HepG2 (cell line): ENCODE measurements around the gene DIP2C. TPM values are rescaled to one million over a fixed set of nuclear protein-coding genes. Genes with fewer than 3 reads are reported as not detected.

Source experiments
- ATAC-seq: fragments of 200-7000 bp; cut with Tn5 transposase; 3 replicates; pipeline ENCODE4 v1.9.1; 2020; ENCODE audit warnings: mild to moderate bottlenecking, moderate library complexity
- BruUV-seq: library from RNA; stranded (reverse); fragments of 400-500 nt; replicated peaks from 2 replicates; lab custom pipeline; 2021; lab: Mats Ljungman, UMichigan
- CTCF ChIA-PET: fragments of 300-600 bp; formaldehyde crosslinking; extraction: SDS; loops from one replicate; lab custom pipeline; 2021; ENCODE audit warnings: low total read pairs, inconsistent platforms, low intra/inter-chr PET ratio; lab: Yijun Ruan, JAX
- POLR2A ChIA-PET: fragments of 350-600 bp; sonication (Branson Sonifier 250); formaldehyde crosslinking; loops from one replicate; lab custom pipeline; 2020; ENCODE audit warnings: antibody characterized with exemption, inconsistent platforms; lab: Yijun Ruan, JAX
- DNase-seq: peaks from one replicate; pipeline ENCODE4 v3.0.0-alpha.2; 2015; ENCODE audit warnings: low spot score
- FAIRE-seq: peaks from 3 replicates; lab custom pipeline; 2011; peaks lifted over from hg19 to GRCh38; lab: Jason Lieb, UNC
- H2AFZ ChIP-seq: one replicate; pipeline ENCODE4 v1.6.1; 2011; ENCODE audit warnings: low read length, inconsistent platforms
- H3K27ac ChIP-seq: fragments of 300-600 bp; 3 replicates; pipeline ENCODE4 v1.8.0; 2011; ENCODE audit warnings: mixed run types, mild to moderate bottlenecking, mixed read lengths, low read length, inconsistent platforms; ENCODE audit not compliant: insufficient read depth; ENCODE audit errors: extremely low read length
- H3K27me3 ChIP-seq, 2 experiments: fragments of 200-600 bp in 1 of 2; 2 replicates in 1 of 2; 3 replicates in 1 of 2; pipeline versions ENCODE4 v1.6.0 to v1.8.0; 2011; ENCODE audit warnings: low read length in 2 of 2, mild to moderate bottlenecking in 2 of 2, moderate library complexity in 2 of 2, inconsistent platforms in 1 of 2; ENCODE audit not compliant: insufficient read depth in 2 of 2, control insufficient read depth in 1 of 2
- H3K36me3 ChIP-seq, 2 experiments: fragments of 200-600 bp in 1 of 2; replicated peaks in 1 of 2; 2 replicates in 1 of 2; 3 replicates in 1 of 2; pipeline versions ENCODE4 v1.5.1 to v1.8.0; 2011; ENCODE audit warnings: low read length in 2 of 2, inconsistent platforms in 1 of 2; ENCODE audit not compliant: insufficient read depth in 2 of 2, control insufficient read depth in 1 of 2
- H3K4me1 ChIP-seq: 2 replicates; pipeline ENCODE4 v1.5.1; 2012; ENCODE audit warnings: low read length, inconsistent platforms; ENCODE audit not compliant: insufficient read depth
- H3K4me2 ChIP-seq: 2 replicates; pipeline ENCODE4 v1.6.0; 2011; ENCODE audit warnings: low read depth, low read length, inconsistent platforms
- H3K4me3 ChIP-seq, 3 experiments: fragments of 200-600 bp in 1 of 3; sonication (generic), shearing (Covaris generic) in 1 of 3; replicated peaks in 1 of 3; 2 replicates each; pipeline ENCODE4 v1.5.1; 2011 to 2016; ENCODE audit warnings: low read length in 3 of 3, inconsistent platforms in 2 of 3, low read depth in 2 of 3, mild to moderate bottlenecking in 2 of 3, control low read depth in 1 of 3, mixed read lengths in 1 of 3; ENCODE audit not compliant: insufficient read depth in 1 of 3
- H3K79me2 ChIP-seq: one replicate; pipeline ENCODE4 v1.6.1; 2011; ENCODE audit warnings: low read length, inconsistent platforms; ENCODE audit not compliant: insufficient read depth
- H3K9ac ChIP-seq: 2 replicates; pipeline ENCODE4 v1.6.0; 2011; ENCODE audit warnings: mild to moderate bottlenecking, low read depth, low read length, inconsistent platforms; ENCODE audit not compliant: insufficient read depth
- H3K9me3 ChIP-seq: 2 replicates; pipeline ENCODE4 v1.5.1; 2012; ENCODE audit warnings: mild to moderate bottlenecking, low read length
- H4K20me1 ChIP-seq: 2 replicates; pipeline ENCODE4 v1.6.0; 2011; ENCODE audit warnings: inconsistent platforms, mild to moderate bottlenecking, low read length, moderate library complexity; ENCODE audit not compliant: insufficient read depth
- BRD4 ChIP-seq: sonication (generic); formaldehyde crosslinking; IDR thresholded peaks from 2 replicates; pipeline ENCODE4 v1.4.0; 2020; ENCODE audit warnings: missing genetic modification reagents
- CHCHD3 ChIP-seq: sonication (generic); formaldehyde crosslinking; IDR thresholded peaks from 2 replicates; pipeline ENCODE4 v1.8.0; 2022; ENCODE audit warnings: mild to moderate bottlenecking, missing genetic modification reagents, moderate library complexity
- FOSL1 ChIP-seq: sonication (generic); formaldehyde crosslinking; IDR thresholded peaks from 2 replicates; pipeline ENCODE4 v1.9.0; 2021; ENCODE audit warnings: missing genetic modification reagents, borderline replicate concordance
- HOXA5 ChIP-seq: sonication (generic); formaldehyde crosslinking; IDR thresholded peaks from 2 replicates; pipeline ENCODE4 v1.4.0; 2020; ENCODE audit warnings: missing genetic modification reagents
- KDM6A ChIP-seq: IDR thresholded peaks from 2 replicates; pipeline ENCODE4 v1.6.1; 2016; ENCODE audit warnings: low read depth
- PRDM15 ChIP-seq: sonication (generic); formaldehyde crosslinking; IDR thresholded peaks from 2 replicates; pipeline ENCODE4 v1.4.0; 2020; ENCODE audit warnings: missing genetic modification reagents
- RAD21 ChIP-seq: fragments of 450-650 bp; formaldehyde crosslinking; IDR thresholded peaks from 2 replicates; pipeline ENCODE4 v1.5.0; 2020; ENCODE audit warnings: mild to moderate bottlenecking
- ZBTB10 ChIP-seq: sonication (generic); formaldehyde crosslinking; IDR thresholded peaks from 2 replicates; pipeline ENCODE4 v1.4.0; 2020; ENCODE audit warnings: missing genetic modification reagents, borderline replicate concordance
- ZNF768 ChIP-seq: sonication (generic); formaldehyde crosslinking; IDR thresholded peaks from 2 replicates; pipeline ENCODE4 v1.4.0; 2020; ENCODE audit warnings: missing genetic modification reagents
- WGBS: methylation state at CpG from one replicate; pipeline ENCODE4 v1.1.6; 2017; ENCODE audit warnings: low lambda C conversion rate; 5-methylcytosine and 5-hydroxymethylcytosine counted together
- in situ Hi-C: cut with HindIII; loops from 2 replicates; pipeline ENCODE4 v1.10.0; 2017; ENCODE audit warnings: low pct_unique_long_range_greater_than_20kb; ENCODE audit not compliant: extremely low pct_ligation_motif_present
- intact Hi-C: fragments of 100-400 bp; cut with micrococcal nuclease; formaldehyde crosslinking; loops from one replicate; pipeline ENCODE4 v1.10.0; 2022; ENCODE audit not compliant: unreplicated experiment
- polyA plus RNA-seq, 8 experiments: library from polyadenylated mRNA; depleted of rRNA in 3 of 8; stranded (reverse) in 7 of 8; unstranded in 1 of 8; fragments of >200 nt; fragmentation: Illumina TruSeq in 4 of 8; extraction: Trizol in 4 of 8; gene quantifications; 2 replicates each; pipeline versions ENCODE4 v1.2.1 to v1.2.3, GENCODE V29; 2011 to 2016; ENCODE audit warnings: low read depth in 4 of 8, missing spikeins in 1 of 8, mixed read lengths in 1 of 8; ENCODE audit not compliant: insufficient read depth in 1 of 8
- total RNA-seq, 5 experiments: library from RNA; depleted of rRNA; stranded (reverse); fragments of >200 nt; fragmentation: Illumina TruSeq; extraction: Trizol; gene quantifications; 2 replicates each; pipeline ENCODE4 v1.2.3, GENCODE V29; 2016; ENCODE audit warnings: low read depth in 1 of 5
- TF ChIP-seq, protein P1 (sequence below): sonication (generic); formaldehyde crosslinking; IDR thresholded peaks from 2 replicates; pipeline ENCODE4 v1.4.0; 2020; ENCODE audit warnings: low read depth, missing genetic modification reagents
- TF ChIP-seq, protein P2 (sequence below): sonication (generic); formaldehyde crosslinking; IDR thresholded peaks from 2 replicates; pipeline ENCODE4 v1.9.0; 2022; ENCODE audit warnings: low read depth, missing genetic modification reagents

Gene DIP2C
- total and polyA plus RNA-seq, 2 of the 13 experiments (the other 11 are each of a cell fraction or from before 2014, with no cell fraction given), result 2.2 to 2.7 TPM

DNA sequence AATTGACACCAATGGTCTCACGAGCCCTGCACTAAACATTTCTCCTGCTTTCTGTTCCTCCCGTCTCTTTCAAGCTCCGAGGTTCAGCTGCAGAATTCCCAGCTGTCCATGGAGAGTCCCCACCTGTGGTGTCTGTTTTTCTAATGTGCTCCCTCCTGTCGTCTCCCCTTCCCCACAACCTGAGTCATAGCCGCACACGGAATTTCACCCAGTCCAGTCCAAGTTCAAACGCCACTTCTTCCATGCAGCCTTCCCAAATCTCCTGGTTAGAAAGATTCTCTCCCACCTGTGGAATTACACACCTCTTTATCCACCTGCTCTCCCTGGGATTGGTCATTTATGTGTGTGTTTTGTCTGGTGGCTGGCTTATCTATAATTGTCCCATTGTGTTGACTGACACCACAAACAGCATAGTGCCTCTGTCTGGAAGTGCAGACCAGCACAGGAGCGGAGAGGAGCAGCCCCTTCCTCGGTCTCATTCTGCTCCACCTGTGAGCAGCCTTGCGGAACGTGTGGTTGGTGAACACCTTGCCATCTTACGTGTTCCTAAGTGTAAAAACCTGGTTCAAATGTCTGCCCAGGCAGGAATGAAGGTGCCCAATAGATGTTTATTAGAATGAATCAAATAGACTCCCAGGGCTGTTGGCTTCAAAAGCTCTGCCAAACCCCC lies 3.3 kb upstream of the DIP2C start:
- H3K27ac ChIP-seq, result no peak overlapping the region
- H3K4me3 ChIP-seq, result no peak overlapping the region
- POLR2A ChIA-PET, result no interaction called here
- H3K4me1 ChIP-seq, result peaks cover 27% of the 10 kb centered on the region
- peaks cover 8 to 44% of the 10 kb centered on the region in 2 experiments for H3K27me3 ChIP-seq
- WGBS, result 45% methylated on average over 12 of the region's 12 CpGs
- H3K36me3 ChIP-seq, result no peaks in the 10 kb centered on the region
- no peak for FAIRE-seq
- no peak overlapping the region for H2AFZ ChIP-seq
- intact Hi-C loops (no loop called here), in situ Hi-C loops (no loop called here)
- peak overlapping the region; percentile 1; the same call in 1 of the 2 replicates for H3K4me2 ChIP-seq
- H3K79me2 ChIP-seq, result peaks cover 5% of the 10 kb centered on the region
- no peak overlapping the region for H3K9ac ChIP-seq
- peaks cover 4% of the 10 kb centered on the region; the same call in 1 of the 2 replicates for H4K20me1 ChIP-seq
- CTCF ChIA-PET, result no interaction called here
- no peaks in the 10 kb centered on the region for H3K9me3 ChIP-seq
- ATAC-seq, result no peak
- BruUV-seq, result no TSS peak
- no peak for DNase-seq
- peak; percentile 84 for TF ChIP-seq ZNF768
- no peak for TF ChIP-seq FOSL1
- TF ChIP-seq CHCHD3 (CRISPR knock-in tag), result no peak
- no peak for TF ChIP-seq RAD21 (CRISPR knock-in tag)
- TF ChIP-seq BRD4 (CRISPR knock-in tag), result no peak
- TF ChIP-seq PRDM15, result peak; percentile 81
- TF ChIP-seq KDM6A (CRISPR knock-in tag), result no peak
- TF ChIP-seq, protein P1, sequence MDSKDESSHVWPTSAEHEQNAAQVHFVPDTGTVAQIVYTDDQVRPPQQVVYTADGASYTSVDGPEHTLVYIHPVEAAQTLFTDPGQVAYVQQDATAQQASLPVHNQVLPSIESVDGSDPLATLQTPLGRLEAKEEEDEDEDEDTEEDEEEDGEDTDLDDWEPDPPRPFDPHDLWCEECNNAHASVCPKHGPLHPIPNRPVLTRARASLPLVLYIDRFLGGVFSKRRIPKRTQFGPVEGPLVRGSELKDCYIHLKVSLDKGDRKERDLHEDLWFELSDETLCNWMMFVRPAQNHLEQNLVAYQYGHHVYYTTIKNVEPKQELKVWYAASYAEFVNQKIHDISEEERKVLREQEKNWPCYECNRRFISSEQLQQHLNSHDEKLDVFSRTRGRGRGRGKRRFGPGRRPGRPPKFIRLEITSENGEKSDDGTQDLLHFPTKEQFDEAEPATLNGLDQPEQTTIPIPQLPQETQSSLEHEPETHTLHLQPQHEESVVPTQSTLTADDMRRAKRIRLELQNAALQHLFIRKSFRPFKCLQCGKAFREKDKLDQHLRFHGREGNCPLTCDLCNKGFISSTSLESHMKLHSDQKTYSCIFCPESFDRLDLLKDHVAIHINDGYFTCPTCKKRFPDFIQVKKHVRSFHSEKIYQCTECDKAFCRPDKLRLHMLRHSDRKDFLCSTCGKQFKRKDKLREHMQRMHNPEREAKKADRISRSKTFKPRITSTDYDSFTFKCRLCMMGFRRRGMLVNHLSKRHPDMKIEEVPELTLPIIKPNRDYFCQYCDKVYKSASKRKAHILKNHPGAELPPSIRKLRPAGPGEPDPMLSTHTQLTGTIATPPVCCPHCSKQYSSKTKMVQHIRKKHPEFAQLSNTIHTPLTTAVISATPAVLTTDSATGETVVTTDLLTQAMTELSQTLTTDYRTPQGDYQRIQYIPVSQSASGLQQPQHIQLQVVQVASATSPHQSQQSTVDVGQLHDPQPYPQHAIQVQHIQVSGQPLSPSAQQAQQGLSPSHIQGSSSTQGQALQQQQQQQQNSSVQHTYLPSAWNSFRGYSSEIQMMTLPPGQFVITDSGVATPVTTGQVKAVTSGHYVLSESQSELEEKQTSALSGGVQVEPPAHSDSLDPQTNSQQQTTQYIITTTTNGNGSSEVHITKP, result no peak
- no peak for TF ChIP-seq HOXA5 (CRISPR knock-in tag)
- no peak for TF ChIP-seq ZBTB10 (CRISPR knock-in tag)
- TF ChIP-seq, protein P2, sequence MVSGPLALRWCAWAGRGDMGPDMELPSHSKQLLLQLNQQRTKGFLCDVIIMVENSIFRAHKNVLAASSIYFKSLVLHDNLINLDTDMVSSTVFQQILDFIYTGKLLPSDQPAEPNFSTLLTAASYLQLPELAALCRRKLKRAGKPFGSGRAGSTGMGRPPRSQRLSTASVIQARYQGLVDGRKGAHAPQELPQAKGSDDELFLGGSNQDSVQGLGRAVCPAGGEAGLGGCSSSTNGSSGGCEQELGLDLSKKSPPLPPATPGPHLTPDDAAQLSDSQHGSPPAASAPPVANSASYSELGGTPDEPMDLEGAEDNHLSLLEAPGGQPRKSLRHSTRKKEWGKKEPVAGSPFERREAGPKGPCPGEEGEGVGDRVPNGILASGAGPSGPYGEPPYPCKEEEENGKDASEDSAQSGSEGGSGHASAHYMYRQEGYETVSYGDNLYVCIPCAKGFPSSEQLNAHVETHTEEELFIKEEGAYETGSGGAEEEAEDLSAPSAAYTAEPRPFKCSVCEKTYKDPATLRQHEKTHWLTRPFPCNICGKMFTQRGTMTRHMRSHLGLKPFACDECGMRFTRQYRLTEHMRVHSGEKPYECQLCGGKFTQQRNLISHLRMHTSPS, result no peak
